Natural killer cell treated with Interleukin-12 subunit alpha and Interleukin-12 subunit beta and Interleukin-15 and Interleukin-18, amount 100 ng/mL, for 72 hours (primary cell): Measurements from ENCODE around the gene NRSN2. TPM values are rescaled to one million over a fixed set of nuclear protein-coding genes. Genes with fewer than 3 reads are reported as not detected.
"Not testable (repeated sequence)": the region's sequence is repeated elsewhere in the genome, so short reads cannot be mapped to it uniquely, and the experiment has no call there.

Experiments
- ATAC-seq, 2 donors: fragments of 150-1000 bp; cut with Tn5 transposase in 1 of 2; sonication (Bioruptor Pico), chemical (Tn5 transposase) in 1 of 2; 2 replicates each; pipeline ENCODE4 v1.10.0; 2021
- DNase-seq: peaks from one replicate; pipeline ENCODE4 v3.0.0; 2022; ENCODE audit warnings: low spot score
- H3K27ac Mint-ChIP-seq, 2 donors: 1 replicate in 1 of 2; 2 replicates in 1 of 2; pipeline ENCODE4 v1.8.0; 2022; ENCODE audit warnings: mixed read lengths in 2 of 2, mild to moderate bottlenecking in 1 of 2, moderate library complexity in 1 of 2
- H3K27me3 Mint-ChIP-seq, 2 donors: 1 replicate in 1 of 2; 2 replicates in 1 of 2; pipeline ENCODE4 v1.8.0; 2022; ENCODE audit warnings: mixed read lengths in 2 of 2
- H3K36me3 Mint-ChIP-seq: one replicate; pipeline ENCODE4 v1.8.0; 2022; ENCODE audit warnings: mixed read lengths
- H3K4me1 Mint-ChIP-seq, 2 donors: 1 replicate in 1 of 2; 2 replicates in 1 of 2; pipeline ENCODE4 v1.8.0; 2022; ENCODE audit warnings: low read depth in 2 of 2, mixed read lengths in 2 of 2, mild to moderate bottlenecking in 1 of 2
- H3K4me3 Mint-ChIP-seq: one replicate; pipeline ENCODE4 v1.8.0; 2022; ENCODE audit warnings: mixed read lengths
- H3K9me3 Mint-ChIP-seq: 2 replicates; pipeline ENCODE4 v1.8.0; 2022; ENCODE audit warnings: mixed read lengths
- total RNA-seq, 2 donors: library from RNA; stranded (reverse); gene quantifications; one replicate each; pipeline ENCODE4 v1.2.3, GENCODE V29; 2022

Gene NRSN2
- total RNA-seq, 2 donors from 2014 or later = 3.6 to 5.5 TPM

DNA sequence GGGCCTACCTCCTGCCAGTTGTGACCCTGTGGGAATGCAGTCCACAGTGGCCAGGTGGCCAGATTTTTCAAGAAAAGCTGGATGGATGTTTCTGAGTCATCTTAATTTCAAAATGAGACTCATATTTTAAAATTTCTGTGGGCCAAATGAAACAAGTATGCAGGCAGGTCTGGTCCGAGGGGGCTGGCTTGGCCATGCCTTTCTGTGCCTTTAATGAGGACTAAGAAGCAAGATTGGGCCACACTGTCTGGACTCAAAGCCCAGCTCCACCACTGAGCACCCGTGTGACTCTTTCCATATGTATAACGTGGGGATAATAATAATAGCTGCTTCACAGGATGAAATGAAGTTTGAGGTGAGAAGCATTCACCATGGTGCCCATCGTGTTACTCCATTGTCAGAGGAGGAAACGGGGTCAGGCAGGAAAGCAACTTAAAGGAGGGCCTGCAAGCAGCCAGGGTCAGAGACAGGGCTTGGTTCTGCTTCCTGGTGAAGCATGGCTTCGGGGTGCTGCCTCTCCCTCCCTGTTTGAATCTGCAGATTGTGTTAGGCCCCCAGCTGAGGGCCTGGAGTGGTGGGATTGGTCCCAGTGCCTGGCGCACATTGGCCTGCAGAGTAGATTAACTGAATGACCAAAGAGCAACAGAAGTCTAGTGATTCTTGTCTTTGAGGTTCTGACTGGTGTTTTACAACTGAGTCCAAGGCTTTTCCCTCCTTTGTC is 17.8 kb upstream of the NRSN2 start:
- Mint-ChIP-seq H3K27me3 (no peaks in the 10 kb centered on the region), H3K36me3 (no peaks in the 10 kb centered on the region), H3K27ac (peak overlapping the region in 1 of 2 donors; percentile 39), H3K4me3 (no peak overlapping the region), H3K9me3 (no peaks in the 10 kb centered on the region), H3K4me1 (peaks cover 4 to 12% of the 10 kb centered on the region in 2 donors)
- ATAC-seq = no peak
- no peak for DNase-seq

DNA sequence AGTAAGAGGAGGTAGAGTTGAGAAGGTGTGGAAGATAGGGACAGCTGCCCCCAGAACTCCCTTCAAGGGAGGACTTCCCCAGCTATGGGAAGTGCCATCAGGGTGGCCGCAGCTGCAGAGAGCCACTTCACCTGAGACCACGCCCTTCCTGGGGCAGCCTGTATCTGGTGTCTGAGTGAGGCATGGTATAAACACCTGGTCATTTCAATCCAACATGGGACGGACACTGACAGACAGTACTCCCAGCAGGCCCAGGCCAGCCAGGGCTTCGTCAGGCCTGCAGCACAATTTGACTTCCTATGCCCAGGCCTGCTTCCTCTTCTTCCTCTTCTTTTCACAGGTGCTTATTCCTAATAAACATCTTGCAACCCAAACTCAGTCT is 17.1 kb upstream of the NRSN2 start:
- no peaks in the 10 kb centered on the region for H3K27me3 Mint-ChIP-seq
- H3K9me3 Mint-ChIP-seq = no peaks in the 10 kb centered on the region
- ATAC-seq (no peak), DNase-seq (no peak)
- no peaks in the 10 kb centered on the region for H3K36me3 Mint-ChIP-seq
- no peak overlapping the region for H3K27ac Mint-ChIP-seq
- no peak overlapping the region for H3K4me3 Mint-ChIP-seq
- H3K4me1 Mint-ChIP-seq = peaks cover 4 to 9% of the 10 kb centered on the region in 2 donors

DNA sequence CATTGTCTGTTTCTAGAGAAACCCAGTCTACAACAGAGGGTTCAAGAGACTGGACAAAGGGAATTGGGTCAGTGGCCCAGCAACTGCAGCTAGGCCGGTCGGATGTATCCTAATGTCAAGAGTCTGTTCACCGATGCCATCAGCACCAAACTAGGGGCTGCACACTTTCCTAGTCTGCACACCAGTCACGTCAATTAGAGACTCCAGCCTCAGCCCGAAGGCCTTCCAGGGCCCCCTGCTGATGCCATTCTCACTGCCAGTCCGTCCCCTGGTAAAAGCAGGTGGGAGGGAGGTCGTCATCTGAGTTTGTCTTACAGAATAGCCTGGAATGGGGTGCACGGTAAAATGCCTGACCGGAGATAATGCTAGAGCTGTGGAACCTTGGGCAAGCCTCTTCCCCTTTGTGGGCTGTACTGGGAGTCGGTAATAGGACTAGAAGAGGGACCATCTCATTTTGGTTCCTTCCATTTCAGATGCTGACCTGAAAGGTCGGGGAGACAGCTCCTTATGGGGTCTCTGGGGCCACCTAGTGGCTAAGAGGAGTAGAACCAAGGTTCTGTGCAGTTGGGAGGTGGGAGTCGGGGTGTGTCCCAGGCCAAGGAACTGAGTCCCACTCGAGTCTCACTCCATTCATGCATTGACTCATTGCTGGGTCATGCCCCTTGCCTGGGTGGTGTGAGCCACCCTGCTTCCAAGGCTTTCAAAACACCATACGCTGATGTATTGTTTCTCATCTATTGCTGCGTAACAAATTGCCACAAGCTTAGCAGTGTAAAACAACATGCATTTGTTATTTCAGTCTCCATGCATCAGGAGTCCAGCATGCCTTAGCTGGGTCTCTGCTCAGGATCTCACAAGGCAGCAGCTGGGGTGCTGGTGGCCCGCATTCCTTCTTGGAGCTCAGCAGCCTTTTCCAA is 16.4 kb upstream of the NRSN2 start:
- no peaks in the 10 kb centered on the region for H3K9me3 Mint-ChIP-seq
- DNase-seq (no peak), ATAC-seq (peak; percentile 53 to 72)
- no peaks in the 10 kb centered on the region for H3K36me3 Mint-ChIP-seq
- H3K27me3 Mint-ChIP-seq = no peaks in the 10 kb centered on the region
- no peak overlapping the region for H3K4me3 Mint-ChIP-seq
- H3K27ac Mint-ChIP-seq = no peak overlapping the region
- H3K4me1 Mint-ChIP-seq = peaks cover 4 to 7% of the 10 kb centered on the region in 2 donors

GRCh38 chr20:334578-334977 is 12.3 kb upstream of the NRSN2 start:
- DNase-seq (no peak), ATAC-seq (no peak)
- H3K27me3 Mint-ChIP-seq = no peaks in the 10 kb centered on the region
- H3K4me3 Mint-ChIP-seq = no peak overlapping the region
- no peaks in the 10 kb centered on the region for H3K9me3 Mint-ChIP-seq
- H3K4me1 Mint-ChIP-seq = peaks cover 4% of the 10 kb centered on the region in 2 donors
- H3K27ac Mint-ChIP-seq = no peak overlapping the region
- H3K36me3 Mint-ChIP-seq = no peaks in the 10 kb centered on the region

DNA sequence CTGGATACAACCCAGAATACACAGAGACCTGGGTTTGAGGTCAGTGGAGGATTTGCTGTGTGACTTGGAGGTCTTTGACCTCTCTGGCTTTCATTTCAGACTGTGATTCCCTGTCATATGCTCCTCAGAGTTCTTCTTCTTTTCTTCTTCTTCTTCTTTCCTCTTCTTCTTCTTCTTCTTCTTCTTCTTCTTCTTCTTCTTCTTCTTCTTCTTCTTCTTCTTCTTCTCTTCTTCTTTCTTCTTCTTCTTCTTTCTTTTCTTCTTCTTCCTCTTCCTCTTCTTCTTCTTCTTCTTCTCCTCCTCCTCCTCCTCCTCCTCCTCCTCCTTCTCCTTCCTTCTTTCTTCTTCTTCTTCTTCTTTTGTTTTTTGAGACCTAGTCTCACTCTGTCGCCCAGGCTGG is 10.9 kb upstream of the NRSN2 start:
- not testable (repeated sequence) for H3K36me3 Mint-ChIP-seq, H3K4me3 Mint-ChIP-seq, ATAC-seq, H3K4me1 Mint-ChIP-seq, H3K27me3 Mint-ChIP-seq, H3K27ac Mint-ChIP-seq, DNase-seq, H3K9me3 Mint-ChIP-seq

DNA sequence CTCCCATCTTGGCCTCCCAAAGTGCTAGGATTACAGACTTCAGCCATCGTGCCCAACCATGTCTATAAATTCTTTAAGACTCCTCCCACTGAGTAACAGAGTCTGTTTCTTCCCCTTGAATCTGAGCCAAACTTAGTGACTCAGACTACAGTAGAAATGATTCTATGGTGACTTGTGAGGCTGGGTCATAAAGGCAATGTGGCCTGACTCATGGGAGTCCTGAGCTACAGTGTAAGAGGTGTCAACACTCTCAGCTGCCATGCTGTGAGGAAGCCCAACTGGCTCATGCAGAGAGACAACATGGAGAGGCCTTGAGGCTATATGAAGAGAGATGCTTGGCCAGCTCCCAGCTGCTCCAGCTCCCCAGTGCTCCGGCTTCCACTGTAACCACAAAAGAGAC is 5.2 kb upstream of the NRSN2 start:
- H3K36me3 Mint-ChIP-seq = no peaks in the 10 kb centered on the region
- no peaks in the 10 kb centered on the region for H3K27me3 Mint-ChIP-seq
- H3K27ac Mint-ChIP-seq = no peak overlapping the region
- no peak for DNase-seq
- peaks cover 6 to 13% of the 10 kb centered on the region in 2 donors for H3K4me1 Mint-ChIP-seq
- ATAC-seq = peak; percentile 77 to 86
- H3K9me3 Mint-ChIP-seq = no peaks in the 10 kb centered on the region
- H3K4me3 Mint-ChIP-seq = no peak overlapping the region

DNA sequence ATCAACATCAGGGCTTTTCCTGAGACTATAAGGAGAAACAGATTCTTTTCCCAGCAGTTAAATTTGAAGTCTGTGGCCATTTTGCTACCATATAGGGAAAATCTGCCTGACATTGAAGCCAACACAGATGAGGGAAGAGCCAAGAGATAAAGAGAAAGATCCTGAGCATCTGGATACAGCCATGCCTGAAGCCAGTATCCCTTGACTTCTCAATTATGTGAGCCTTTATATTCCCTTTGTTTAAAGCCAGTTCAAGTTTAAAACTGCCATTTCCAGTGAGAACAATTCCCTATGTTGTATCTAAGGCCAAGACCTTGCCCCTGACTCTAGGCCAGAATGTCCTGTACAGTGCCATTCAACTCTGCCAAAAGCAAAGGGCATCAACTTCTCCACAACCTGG is 3.8 kb upstream of the NRSN2 start:
- DNase-seq (no peak), ATAC-seq (no peak)
- H3K27me3 Mint-ChIP-seq = no peaks in the 10 kb centered on the region
- peaks cover 8 to 14% of the 10 kb centered on the region in 2 donors for H3K4me1 Mint-ChIP-seq
- no peaks in the 10 kb centered on the region for H3K9me3 Mint-ChIP-seq
- no peak overlapping the region for H3K27ac Mint-ChIP-seq
- no peak overlapping the region for H3K4me3 Mint-ChIP-seq
- H3K36me3 Mint-ChIP-seq = no peaks in the 10 kb centered on the region

- H3K27ac Mint-ChIP-seq = peak overlapping the region; percentile 67 to 87
- no peaks in the 10 kb centered on the region for H3K27me3 Mint-ChIP-seq
- peaks cover 14 to 20% of the 10 kb centered on the region in 2 donors for H3K4me1 Mint-ChIP-seq
- no peaks in the 10 kb centered on the region for H3K36me3 Mint-ChIP-seq
- no peaks in the 10 kb centered on the region for H3K9me3 Mint-ChIP-seq
- no peak for DNase-seq
- H3K4me3 Mint-ChIP-seq = peak overlapping the region; percentile 82
- ATAC-seq = no peak
Measured at GRCh38 chr20:346033-346639, 775 bp upstream of the NRSN2 start.

DNA sequence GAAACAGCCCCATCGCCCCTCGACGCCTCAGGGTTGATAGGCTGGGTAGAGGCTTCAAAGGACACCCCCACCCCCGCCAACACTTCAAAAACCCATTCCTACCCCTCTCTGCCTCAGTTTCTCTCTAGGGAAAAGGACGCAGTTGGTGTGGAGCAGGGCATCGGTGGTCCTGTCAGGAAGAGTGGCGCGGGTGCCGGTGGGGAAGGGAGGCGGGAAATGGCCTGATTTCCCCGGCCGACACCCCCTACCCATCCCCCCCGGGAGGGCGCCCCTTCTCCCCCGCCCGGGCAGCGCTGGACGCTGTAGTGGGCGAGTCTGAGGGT is 367 bp downstream of the NRSN2 start:
- Mint-ChIP-seq H3K9me3 (no peaks in the 10 kb centered on the region), H3K27ac (no peak overlapping the region), H3K36me3 (no peaks in the 10 kb centered on the region), H3K4me1 (peaks cover 20 to 24% of the 10 kb centered on the region in 2 donors), H3K27me3 (no peaks in the 10 kb centered on the region), H3K4me3 (peak overlapping the region; percentile 93)
- ATAC-seq (no peak), DNase-seq (no peak)

DNA sequence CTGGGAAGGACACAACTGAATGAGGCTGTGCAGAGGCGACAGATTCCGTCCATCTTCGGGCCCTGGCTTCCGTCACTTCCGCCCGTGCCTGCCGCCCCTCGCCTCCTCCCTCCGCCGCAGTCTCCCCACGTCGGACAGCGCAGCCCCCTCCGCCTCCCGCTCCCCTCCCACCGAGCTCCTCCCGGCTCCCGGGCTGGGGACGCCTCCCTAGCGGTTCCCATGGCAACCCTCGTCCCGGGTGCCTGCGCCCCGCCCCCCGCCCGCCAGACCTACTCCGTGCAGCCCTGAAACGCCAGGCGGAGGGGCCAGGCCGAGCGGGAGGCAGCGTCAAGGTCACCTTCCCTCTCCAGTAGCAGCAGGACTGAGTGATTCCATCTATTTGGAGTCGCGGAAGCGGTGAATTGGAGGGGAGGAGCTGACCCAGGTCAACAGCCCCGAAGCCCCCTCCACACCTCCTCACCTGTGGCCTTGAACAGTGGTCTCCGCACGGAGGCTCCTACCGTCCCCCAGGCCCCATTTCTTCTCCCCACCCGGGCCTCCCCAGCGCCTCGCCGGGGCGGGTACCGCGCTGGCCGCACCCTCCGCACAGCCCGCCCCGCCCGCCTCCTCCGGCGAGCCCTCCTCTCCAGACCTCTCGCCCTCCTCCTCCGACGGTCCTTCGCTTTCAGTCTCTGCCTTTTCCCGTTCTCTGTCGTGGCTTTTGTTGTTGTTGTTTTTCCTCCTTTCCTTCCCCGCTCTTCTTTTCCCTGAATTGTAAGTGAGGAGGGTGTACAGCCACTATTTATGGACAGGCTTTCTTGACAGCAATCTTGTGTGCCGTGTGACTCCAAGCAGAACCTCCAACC is 951 bp downstream of the NRSN2 start:
- DNase-seq (peak; percentile 82), ATAC-seq (peak; percentile 89 to 90)
- H3K9me3 Mint-ChIP-seq = no peaks in the 10 kb centered on the region
- H3K4me1 Mint-ChIP-seq = peaks cover 20 to 24% of the 10 kb centered on the region in 2 donors
- H3K4me3 Mint-ChIP-seq = peak overlapping the region; percentile 93
- H3K27ac Mint-ChIP-seq = peak overlapping the region; percentile 7 to 71
- H3K36me3 Mint-ChIP-seq = no peaks in the 10 kb centered on the region
- no peaks in the 10 kb centered on the region for H3K27me3 Mint-ChIP-seq

DNA sequence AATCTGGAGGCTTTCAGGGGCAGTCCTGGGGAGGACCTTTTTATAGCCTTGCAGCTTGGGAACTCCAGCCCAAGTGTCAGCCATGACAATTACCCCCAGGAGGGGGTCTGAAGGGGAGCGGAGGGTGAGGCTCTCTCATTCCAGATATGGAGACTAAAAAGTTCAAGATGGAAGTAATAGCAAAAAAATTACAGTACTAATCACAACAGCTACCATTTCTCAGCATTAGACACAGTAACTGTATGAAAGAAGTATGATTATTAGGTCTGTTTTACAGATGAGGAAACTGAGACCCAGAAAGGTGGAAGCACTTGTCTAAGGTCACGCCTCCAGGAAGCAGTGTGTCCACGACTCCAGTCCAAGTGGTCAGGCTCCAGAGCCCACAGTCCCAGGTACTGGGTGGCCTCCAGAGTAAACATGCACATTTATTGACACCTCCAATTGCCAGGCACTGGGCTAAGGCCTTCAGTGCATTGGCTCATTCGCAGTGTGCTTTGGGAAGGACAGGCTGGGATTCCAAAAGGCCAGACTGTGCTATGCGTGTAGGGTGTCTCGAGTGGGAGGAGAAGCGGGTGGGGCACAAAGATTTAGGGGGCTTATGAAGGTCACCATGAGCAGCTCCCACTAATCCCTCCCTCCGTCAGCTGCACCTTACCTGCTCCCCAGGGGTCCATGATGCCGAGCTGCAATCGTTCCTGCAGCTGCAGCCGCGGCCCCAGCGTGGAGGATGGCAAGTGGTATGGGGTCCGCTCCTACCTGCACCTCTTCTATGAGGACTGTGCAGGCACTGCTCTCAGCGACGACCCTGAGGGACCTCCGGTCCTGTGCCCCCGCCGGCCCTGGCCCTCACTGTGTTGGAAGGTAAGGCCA is 2.3 kb downstream of the NRSN2 start:
- DNase-seq (no peak), ATAC-seq (no peak)
- Mint-ChIP-seq H3K27ac (peak overlapping the region; percentile 7 to 71), H3K9me3 (no peaks in the 10 kb centered on the region), H3K36me3 (no peaks in the 10 kb centered on the region), H3K4me3 (no peak overlapping the region), H3K27me3 (no peaks in the 10 kb centered on the region), H3K4me1 (peaks cover 20 to 24% of the 10 kb centered on the region in 2 donors)

DNA sequence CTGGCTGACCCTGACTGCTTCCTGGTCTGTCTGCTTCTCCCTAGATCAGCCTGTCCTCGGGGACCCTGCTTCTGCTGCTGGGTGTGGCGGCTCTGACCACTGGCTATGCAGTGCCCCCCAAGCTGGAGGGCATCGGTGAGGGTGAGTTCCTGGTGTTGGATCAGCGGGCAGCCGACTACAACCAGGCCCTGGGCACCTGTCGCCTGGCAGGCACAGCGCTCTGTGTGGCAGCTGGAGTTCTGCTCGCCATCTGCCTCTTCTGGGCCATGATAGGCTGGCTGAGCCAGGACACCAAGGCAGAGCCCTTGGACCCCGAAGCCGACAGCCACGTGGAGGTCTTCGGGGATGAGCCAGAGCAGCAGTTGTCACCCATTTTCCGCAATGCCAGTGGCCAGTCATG is 6.3 kb downstream of the NRSN2 start:
- DNase-seq = no peak
- Mint-ChIP-seq H3K27ac (no peak overlapping the region), H3K36me3 (no peaks in the 10 kb centered on the region)

More for the DNA sequence above, 6.3 kb downstream of the NRSN2 start:
- H3K27me3 Mint-ChIP-seq = no peaks in the 10 kb centered on the region
- no peak overlapping the region for H3K4me3 Mint-ChIP-seq
- H3K4me1 Mint-ChIP-seq = peaks cover 9 to 12% of the 10 kb centered on the region in 2 donors
- H3K9me3 Mint-ChIP-seq = no peaks in the 10 kb centered on the region
- ATAC-seq = no peak
